HepG2 (cell line): ENCODE results near the gene ARL15. TPM values are rescaled to one million over a fixed set of nuclear protein-coding genes. Genes with fewer than 3 reads are reported as not detected.

Experiments
- ARNT2 ChIP-seq: sonication (generic); formaldehyde crosslinking; IDR thresholded peaks from 2 replicates; pipeline ENCODE4 v1.8.0; 2022; ENCODE audit warnings: mild to moderate bottlenecking, low read depth, missing genetic modification reagents, moderate library complexity
- FOXO1 ChIP-seq: sonication (generic); formaldehyde crosslinking; IDR thresholded peaks from 2 replicates; pipeline ENCODE4 v1.4.0; 2020; ENCODE audit warnings: missing genetic modification reagents
- GZF1 ChIP-seq: sonication (generic); formaldehyde crosslinking; IDR thresholded peaks from 2 replicates; pipeline ENCODE4 v1.5.1; 2020; ENCODE audit warnings: mild to moderate bottlenecking, missing genetic modification reagents
- HOXA9 ChIP-seq: sonication (generic); formaldehyde crosslinking; IDR thresholded peaks from 2 replicates; pipeline ENCODE4 v1.8.1; 2022; ENCODE audit warnings: missing genetic modification reagents, mild to moderate bottlenecking, moderate library complexity, borderline replicate concordance
- ISX ChIP-seq: sonication (generic); formaldehyde crosslinking; conservative IDR thresholded peaks from 2 replicates; pipeline ENCODE4 v1.5.0; 2020; ENCODE audit warnings: missing genetic modification reagents
- KDM4B ChIP-seq: sonication (generic); formaldehyde crosslinking; IDR thresholded peaks from 2 replicates; pipeline ENCODE4 v1.4.0; 2020; ENCODE audit warnings: missing genetic modification reagents
- KLF15 ChIP-seq: sonication (generic); formaldehyde crosslinking; IDR thresholded peaks from 2 replicates; pipeline ENCODE4 v1.8.1; 2023; ENCODE audit warnings: borderline replicate concordance, mild to moderate bottlenecking, inconsistent platforms, missing genetic modification reagents, mixed read lengths
- KLF6 ChIP-seq: IDR thresholded peaks from 2 replicates; pipeline ENCODE4 v1.8.0; 2016; ENCODE audit warnings: missing biosample characterization, missing genetic modification reagents
- MXD1 ChIP-seq: sonication (generic); formaldehyde crosslinking; IDR thresholded peaks from 2 replicates; pipeline ENCODE4 v1.4.0; 2020; ENCODE audit warnings: mild to moderate bottlenecking, missing genetic modification reagents
- NCOA1 ChIP-seq: sonication (generic); formaldehyde crosslinking; IDR thresholded peaks from 2 replicates; pipeline ENCODE4 v1.9.0; 2021; ENCODE audit warnings: missing genetic modification reagents
- NCOR1 ChIP-seq: fragments of 200-600 bp; sonication (generic); IDR thresholded peaks from 2 replicates; pipeline ENCODE4 v1.7.0; 2017; ENCODE audit warnings: antibody characterized with exemption, low read length, borderline replicate concordance
- PTBP1 ChIP-seq: fragments of 200-400 bp; formaldehyde crosslinking; IDR thresholded peaks from 2 replicates; pipeline ENCODE4 v1.6.1; 2018; ENCODE audit warnings: low read length, low read depth; ENCODE audit not compliant: poor library complexity, severe bottlenecking
- SALL1 ChIP-seq: sonication (generic); formaldehyde crosslinking; IDR thresholded peaks from 2 replicates; pipeline ENCODE4 v1.8.0; 2022; ENCODE audit warnings: mild to moderate bottlenecking, missing genetic modification reagents
- SUZ12 ChIP-seq: fragments of 150-350 bp; IDR thresholded peaks from 2 replicates; pipeline ENCODE4 v1.6.1; 2014; ENCODE audit warnings: low read depth, low read length
- TAF1 ChIP-seq: sonication (generic); formaldehyde crosslinking; IDR thresholded peaks from 2 replicates; pipeline ENCODE4 v1.4.0; 2020; ENCODE audit warnings: missing genetic modification reagents
- WIZ ChIP-seq: sonication (generic); formaldehyde crosslinking; IDR thresholded peaks from 2 replicates; pipeline ENCODE4 v1.5.1; 2020; ENCODE audit warnings: mild to moderate bottlenecking, missing genetic modification reagents
- ZBTB3 ChIP-seq: sonication (generic); formaldehyde crosslinking; IDR thresholded peaks from 2 replicates; pipeline ENCODE4 v1.4.0; 2020; ENCODE audit warnings: low read depth, mild to moderate bottlenecking, moderate library complexity, missing genetic modification reagents, borderline replicate concordance
- ZBTB37 ChIP-seq: sonication (generic); formaldehyde crosslinking; IDR thresholded peaks from 2 replicates; pipeline ENCODE4 v1.4.0; 2020; ENCODE audit warnings: mild to moderate bottlenecking, missing genetic modification reagents
- ZMYM4 ChIP-seq: sonication (generic); formaldehyde crosslinking; IDR thresholded peaks from 2 replicates; pipeline ENCODE4 v1.8.1; 2023; ENCODE audit warnings: mild to moderate bottlenecking, missing genetic modification reagents
- ZNF10 ChIP-seq: sonication (generic); formaldehyde crosslinking; IDR thresholded peaks from 2 replicates; pipeline ENCODE4 v1.4.0; 2020; ENCODE audit warnings: mild to moderate bottlenecking, low read depth, missing genetic modification reagents, borderline replicate concordance
- ZNF138 ChIP-seq: sonication (generic); formaldehyde crosslinking; IDR thresholded peaks from 2 replicates; pipeline ENCODE4 v1.5.0; 2020; ENCODE audit warnings: mild to moderate bottlenecking, low read depth, missing genetic modification reagents
- ZNF276 ChIP-seq: sonication (generic); formaldehyde crosslinking; IDR thresholded peaks from 2 replicates; pipeline ENCODE4 v1.4.0; 2020; ENCODE audit warnings: mild to moderate bottlenecking, low read depth, missing genetic modification reagents
- ZNF335 ChIP-seq: sonication (generic); formaldehyde crosslinking; IDR thresholded peaks from 2 replicates; pipeline ENCODE4 v1.4.0; 2020; ENCODE audit warnings: missing genetic modification reagents
- ZNF564 ChIP-seq: sonication (generic); formaldehyde crosslinking; IDR thresholded peaks from 2 replicates; pipeline ENCODE4 v1.8.1; 2023; ENCODE audit warnings: mild to moderate bottlenecking, missing genetic modification reagents
- ZNF720 ChIP-seq: sonication (generic); formaldehyde crosslinking; IDR thresholded peaks from 2 replicates; pipeline ENCODE4 v1.4.0; 2020; ENCODE audit warnings: missing genetic modification reagents
- ZNF788 ChIP-seq: sonication (generic); formaldehyde crosslinking; IDR thresholded peaks from 2 replicates; pipeline ENCODE4 v1.5.0; 2020; ENCODE audit warnings: mild to moderate bottlenecking, missing genetic modification reagents, borderline replicate concordance
- polyA plus RNA-seq, 8 experiments: library from polyadenylated mRNA; depleted of rRNA in 3 of 8; stranded (reverse) in 7 of 8; unstranded in 1 of 8; fragments of >200 nt; fragmentation: Illumina TruSeq in 4 of 8; extraction: Trizol in 4 of 8; gene quantifications; 2 replicates each; pipeline versions ENCODE4 v1.2.1 to v1.2.3, GENCODE V29; 2011 to 2016; ENCODE audit warnings: low read depth in 4 of 8, missing spikeins in 1 of 8, mixed read lengths in 1 of 8; ENCODE audit not compliant: insufficient read depth in 1 of 8
- total RNA-seq, 5 experiments: library from RNA; depleted of rRNA; stranded (reverse); fragments of >200 nt; fragmentation: Illumina TruSeq; extraction: Trizol; gene quantifications; 2 replicates each; pipeline ENCODE4 v1.2.3, GENCODE V29; 2016; ENCODE audit warnings: low read depth in 1 of 5
- TF ChIP-seq, protein P1 (sequence below): IDR thresholded peaks from 2 replicates; pipeline ENCODE4 v1.6.1; 2016; ENCODE audit warnings: missing compliant biosample characterization, missing genetic modification reagents, borderline replicate concordance

Gene ARL15
- total and polyA plus RNA-seq, 2 of the 13 experiments (the other 11 are each of a cell fraction or from before 2014, with no cell fraction given) = 2.5 to 7.7 TPM

DNA sequence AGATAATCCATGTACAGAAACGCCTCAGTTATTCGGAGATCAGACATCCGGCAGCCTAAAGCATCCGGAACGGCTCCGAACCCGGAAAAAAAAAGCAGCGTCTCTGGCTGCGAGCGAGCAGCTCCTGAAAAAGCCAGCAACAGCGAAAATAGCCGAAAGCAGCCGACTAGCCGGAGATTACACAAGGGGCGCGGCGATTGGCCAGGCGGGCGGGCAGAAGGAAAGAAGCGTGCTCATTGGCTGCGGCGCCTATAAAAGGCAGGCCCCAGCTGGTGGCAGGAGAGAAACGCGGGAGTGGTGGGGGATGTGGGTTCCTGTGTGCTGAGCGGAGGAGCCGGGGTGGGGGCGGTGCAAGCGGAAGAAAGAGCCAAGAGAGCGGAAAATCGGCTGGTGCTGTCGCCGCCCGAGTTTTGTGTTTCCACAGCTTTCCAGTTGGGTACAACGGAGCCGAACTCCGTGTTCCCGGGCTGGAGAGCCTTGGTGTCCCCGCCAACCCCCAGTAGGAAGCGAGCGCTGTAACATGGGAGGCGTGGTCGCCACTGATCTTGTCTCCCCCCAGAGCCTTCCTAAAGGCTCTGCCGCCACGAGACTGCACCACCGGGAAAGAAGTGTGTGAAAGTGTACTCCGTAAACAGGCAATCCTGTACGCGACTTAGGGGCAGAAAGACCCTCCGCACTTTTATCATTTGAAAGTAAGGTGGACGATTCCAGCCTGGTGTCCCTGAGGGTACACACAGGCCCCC lies at the start of gene ARL15 (continued):
- TF ChIP-seq ZNF10 (CRISPR knock-in tag) = no peak
- peak; percentile 43; the same call in 1 of the 2 replicates for TF ChIP-seq SALL1 (CRISPR knock-in tag)
- TF ChIP-seq ZBTB37 (CRISPR knock-in tag) = no peak
- TF ChIP-seq KLF6 (CRISPR knock-in tag) = no peak
- no peak; the same call in 1 of the 2 replicates for TF ChIP-seq ZNF788 (CRISPR knock-in tag)
- no peak for TF ChIP-seq ARNT2 (CRISPR knock-in tag)
- TF ChIP-seq FOXO1 (CRISPR knock-in tag) = no peak
- no peak for TF ChIP-seq GZF1 (CRISPR knock-in tag)
- no peak for TF ChIP-seq HOXA9
- TF ChIP-seq NCOA1 (CRISPR knock-in tag) = 0 out of 2 replicates have a peak, but pooled peaks have one; percentile 50
- TF ChIP-seq ZNF138 (CRISPR knock-in tag) = no peak
- no peak for TF ChIP-seq KLF15
- no peak for TF ChIP-seq NCOR1
- peak; percentile 84 for TF ChIP-seq TAF1 (CRISPR knock-in tag)
- TF ChIP-seq KDM4B (CRISPR knock-in tag) = no peak
- TF ChIP-seq ZNF564 (CRISPR knock-in tag) = 0 out of 2 replicates have a peak, but pooled peaks have one; percentile 35
- no peak for TF ChIP-seq ZNF276 (CRISPR knock-in tag)
- peak; percentile 81 for TF ChIP-seq PTBP1
- TF ChIP-seq, protein P1, sequence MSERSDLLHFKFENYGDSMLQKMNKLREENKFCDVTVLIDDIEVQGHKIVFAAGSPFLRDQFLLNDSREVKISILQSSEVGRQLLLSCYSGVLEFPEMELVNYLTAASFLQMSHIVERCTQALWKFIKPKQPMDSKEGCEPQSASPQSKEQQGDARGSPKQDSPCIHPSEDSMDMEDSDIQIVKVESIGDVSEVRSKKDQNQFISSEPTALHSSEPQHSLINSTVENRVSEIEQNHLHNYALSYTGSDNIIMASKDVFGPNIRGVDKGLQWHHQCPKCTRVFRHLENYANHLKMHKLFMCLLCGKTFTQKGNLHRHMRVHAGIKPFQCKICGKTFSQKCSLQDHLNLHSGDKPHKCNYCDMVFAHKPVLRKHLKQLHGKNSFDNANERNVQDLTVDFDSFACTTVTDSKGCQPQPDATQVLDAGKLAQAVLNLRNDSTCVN (CRISPR knock-in tag) = no peak
- no peak for TF ChIP-seq ZNF720
- TF ChIP-seq SUZ12 = no peak
- TF ChIP-seq ZNF335 (CRISPR knock-in tag) = 0 out of 2 replicates have a peak, but pooled peaks have one; percentile 52
- no peak for TF ChIP-seq WIZ
- peak; percentile 92 for TF ChIP-seq ZMYM4 (CRISPR knock-in tag)
- no peak for TF ChIP-seq MXD1 (CRISPR knock-in tag)
- no peak for TF ChIP-seq ISX (CRISPR knock-in tag)
- TF ChIP-seq ZBTB3 (CRISPR knock-in tag) = no peak
